Esophagus muscularis mucosa (tissue), 4 donors: ENCODE measurements around the gene AUTS2. TPM values are rescaled to one million over a fixed set of nuclear protein-coding genes. Genes with fewer than 3 reads are reported as not detected.

Source experiments
- DNase-seq: peaks from one replicate; pipeline ENCODE4 v3.0.0-alpha.2; 2017; ENCODE audit errors: extremely low spot score
- H3K27ac ChIP-seq, 4 donors: fragments of 200-600 bp; sonication (generic); replicated peaks in 1 of 4; 1 replicate in 3 of 4; 2 replicates in 1 of 4; pipeline ENCODE4 v1.5.1; 2016 to 2019; ENCODE audit warnings: mild to moderate bottlenecking in 1 of 4
- H3K27me3 ChIP-seq, 4 donors: fragments of 200-600 bp; sonication (generic); one replicate each; pipeline versions ENCODE4 v1.5.1 to v1.6.0; 2016 to 2019
- H3K36me3 ChIP-seq, 4 donors: fragments of 200-600 bp; sonication (generic); one replicate each; pipeline ENCODE4 v1.5.1; 2016 to 2019
- H3K4me1 ChIP-seq, 4 donors: fragments of 200-600 bp; sonication (generic); one replicate each; pipeline ENCODE4 v1.5.1; 2016 to 2019
- H3K4me3 ChIP-seq, 4 donors: fragments of 200-600 bp; sonication (generic); 1 replicate in 2 of 4; 2 replicates in 2 of 4; pipeline ENCODE4 v1.5.1; 2016 to 2019; ENCODE audit warnings: mild to moderate bottlenecking in 4 of 4, moderate library complexity in 1 of 4
- H3K9me3 ChIP-seq, 4 donors: fragments of 200-600 bp; sonication (generic); 1 replicate in 3 of 4; 2 replicates in 1 of 4; pipeline ENCODE4 v1.5.1; 2016 to 2019
- CTCF ChIP-seq, 3 experiments: fragments of 200-600 bp in 2 of 3; fragments of 450-650 bp in 1 of 3; sonication (generic) in 2 of 3; IDR thresholded peaks; one replicate each; pipeline ENCODE4 v1.5.1; 2017 to 2019; ENCODE audit warnings: antibody characterized with exemption in 3 of 3, mild to moderate bottlenecking in 2 of 3, moderate library complexity in 1 of 3
- EP300 ChIP-seq: sonication (generic); formaldehyde crosslinking; IDR thresholded peaks from one replicate; pipeline ENCODE4 v1.6.1; 2017; ENCODE audit warnings: antibody characterized with exemption
- POLR2A ChIP-seq: fragments of 450-650 bp; IDR thresholded peaks from one replicate; pipeline ENCODE4 v1.6.1; 2017; ENCODE audit warnings: antibody characterized with exemption, moderate library complexity, mild to moderate bottlenecking, low read depth
- POLR2AphosphoS5 ChIP-seq, 2 donors: sonication (generic); formaldehyde crosslinking; IDR thresholded peaks; one replicate each; pipeline ENCODE4 v1.6.1; 2017; ENCODE audit warnings: antibody characterized with exemption in 2 of 2
- WGBS: methylation state at CpG from one replicate; pipeline ENCODE4 v1.1.5; 2018; 5-methylcytosine and 5-hydroxymethylcytosine counted together
- intact Hi-C: fragments of 100-400 bp; cut with DNase I; formaldehyde crosslinking; loops from one replicate; pipeline ENCODE4 v1.15.1; 2023
- total RNA-seq, 4 donors: library from RNA; depleted of rRNA; stranded (reverse); fragments of >200 nt; gene quantifications; one replicate each; pipeline versions ENCODE4 v1.1.0 to v1.2.1, GENCODE V29; 2016

AUTS2 gene
- total RNA-seq, 4 donors from 2014 or later: 18.5 to 44.9 (median 34.2) TPM

- intact Hi-C loops: no loop called here
- Histone ChIP-seq H3K4me1 (peaks cover 4 to 81% (median 51%) of the 10 kb centered on the region in 4 donors), H3K4me3 (no peak overlapping the region), H3K9me3 (no peaks in the 10 kb centered on the region), H3K27ac (peak overlapping the region; percentile 32 to 50 (median 42)), H3K27me3 (no peaks in the 10 kb centered on the region), H3K36me3 (no peaks in the 10 kb centered on the region)
- no peak for DNase-seq
- WGBS: 67% methylated on average over 7 of the region's 9 CpGs
- TF ChIP-seq EP300 (no peak), POLR2A (no peak), POLR2AphosphoS5 (IDR thresholded peaks at IDR 0.05) (no peak), CTCF (IDR thresholded peaks at IDR 0.05) (no peak)
Measured at GRCh38 chr7:69773535-69774225, 175.4 kb downstream of the AUTS2 start.

- no peaks in the 10 kb centered on the region for H3K27me3 ChIP-seq
- intact Hi-C loops: no loop called here
- no peak for TF ChIP-seq CTCF (IDR thresholded peaks at IDR 0.05)
- TF ChIP-seq POLR2AphosphoS5 (IDR thresholded peaks at IDR 0.05): peak in 1 of 2 donors; percentile 15
- TF ChIP-seq POLR2A: no peak
- TF ChIP-seq EP300: no peak
- 75% methylated on average over 6 of the region's 6 CpGs for WGBS
- H3K36me3 ChIP-seq: no peaks in the 10 kb centered on the region
- no peaks in the 10 kb centered on the region for H3K9me3 ChIP-seq
- H3K4me3 ChIP-seq: no peak overlapping the region
- peaks cover 0 to 78% (median 47%) of the 10 kb centered on the region in 4 donors for H3K4me1 ChIP-seq
- no peak for DNase-seq
- H3K27ac ChIP-seq: peak overlapping the region in 3 of 4 donors; percentile 11 to 42 (median 39)
Measured at GRCh38 chr7:69775231-69775771, 177.0 kb downstream of the AUTS2 start.

GRCh38 chr7:69776611-69777010 lies 178.3 kb downstream of the AUTS2 start:
- no peak for DNase-seq

GRCh38 chr7:69778138-69778537 lies 179.9 kb downstream of the AUTS2 start:
- no peaks in the 10 kb centered on the region for H3K9me3 ChIP-seq
- H3K27ac ChIP-seq: no peak overlapping the region
- H3K36me3 ChIP-seq: no peaks in the 10 kb centered on the region
- H3K4me1 ChIP-seq: peaks cover 21 to 86% (median 63%) of the 10 kb centered on the region in 4 donors
- TF ChIP-seq EP300: no peak
- TF ChIP-seq POLR2A: no peak
- TF ChIP-seq POLR2AphosphoS5 (IDR thresholded peaks at IDR 0.05): no peak
- no peak for TF ChIP-seq CTCF (IDR thresholded peaks at IDR 0.05)
- H3K27me3 ChIP-seq: no peaks in the 10 kb centered on the region
- no peak overlapping the region for H3K4me3 ChIP-seq
- DNase-seq: no peak
- intact Hi-C loops: no loop called here

More at GRCh38 chr7:69776611-69777010, 178.3 kb downstream of the AUTS2 start:
- no peaks in the 10 kb centered on the region for H3K9me3 ChIP-seq
- intact Hi-C loops: no loop called here
- H3K4me1 ChIP-seq: peaks cover 11 to 86% (median 60%) of the 10 kb centered on the region in 4 donors
- no peaks in the 10 kb centered on the region for H3K27me3 ChIP-seq
- TF ChIP-seq EP300 (no peak), POLR2AphosphoS5 (IDR thresholded peaks at IDR 0.05) (no peak), CTCF (IDR thresholded peaks at IDR 0.05) (no peak), POLR2A (no peak)
- no peaks in the 10 kb centered on the region for H3K36me3 ChIP-seq
- H3K4me3 ChIP-seq: no peak overlapping the region
- WGBS: 65% methylated on average over 1 of the region's 1 CpG
- H3K27ac ChIP-seq: no peak overlapping the region
